H1 (cell line): ENCODE measurements around the gene PROX2. TPM values are rescaled to one million over a fixed set of nuclear protein-coding genes. Genes with fewer than 3 reads are reported as not detected.

Experiments used
- BCL11A ChIP-seq, 2 experiments: IDR thresholded peaks; one replicate each; pipeline ENCODE4 v1.6.1; 2011; ENCODE audit warnings: low read depth in 2 of 2, low read length in 2 of 2, mild to moderate bottlenecking in 2 of 2
- CBX5 ChIP-seq: fragments of 300-800, 300-1000 bp; sonication (generic); IDR thresholded peaks from 2 replicates; pipeline ENCODE4 v1.7.1; 2016; ENCODE audit warnings: antibody characterized with exemption, low read length, low read depth
- CEBPB ChIP-seq: IDR thresholded peaks from 2 replicates; pipeline ENCODE4 v1.6.1; 2012; ENCODE audit warnings: low read depth, low read length
- CHD1 ChIP-seq: IDR thresholded peaks from 2 replicates; pipeline ENCODE4 v1.6.1; 2012; ENCODE audit warnings: low read depth, low read length, improper control_type of control experiment
- GTF2F1 ChIP-seq: IDR thresholded peaks from 2 replicates; pipeline ENCODE4 v1.6.1; 2012; ENCODE audit warnings: low read depth, low read length, improper control_type of control experiment, borderline replicate concordance
- KDM4A ChIP-seq: IDR thresholded peaks from one replicate; pipeline ENCODE4 v1.7.1; 2012; ENCODE audit warnings: low read depth, mild to moderate bottlenecking, moderate library complexity, low read length, inconsistent platforms; ENCODE audit not compliant: severe bottlenecking
- KDM5A ChIP-seq: fragments of 200-600 bp; IDR thresholded peaks from 2 replicates; pipeline ENCODE4 v1.7.1; 2012; ENCODE audit warnings: mild to moderate bottlenecking, low read length, inconsistent platforms, mixed read lengths
- RBBP5 ChIP-seq: IDR thresholded peaks from 2 replicates; pipeline ENCODE4 v1.7.1; 2012; ENCODE audit warnings: low read depth, mild to moderate bottlenecking, inconsistent platforms, low read length, moderate library complexity, borderline replicate concordance
- SIN3A ChIP-seq, 2 experiments: IDR thresholded peaks in 1 of 2; conservative IDR thresholded peaks in 1 of 2; 2 replicates each; pipeline ENCODE4 v1.6.1; 2011 to 2012; ENCODE audit warnings: low read length in 2 of 2, improper control_type of control experiment in 1 of 2, low read depth in 1 of 2, mild to moderate bottlenecking in 1 of 2
- ZNF274 ChIP-seq: IDR thresholded peaks from 2 replicates; pipeline ENCODE4 v1.7.0; 2012; ENCODE audit warnings: low read length, borderline replicate concordance; ENCODE audit errors: extremely low read depth
- polyA plus RNA-seq, 7 experiments: library from polyadenylated mRNA; depleted of rRNA in 3 of 7; stranded (reverse) in 5 of 7; unstranded in 2 of 7; fragments of >200 nt in 5 of 7; fragments of 200-250 nt in 2 of 7; gene quantifications; 1 replicate in 5 of 7; 2 replicates in 1 of 7; 4 replicates in 1 of 7; pipeline versions ENCODE4 v1.2.1 to v1.2.3, GENCODE V29; 2011 to 2013; ENCODE audit warnings: missing spikeins in 2 of 7, mixed read lengths in 2 of 7
- total RNA-seq: library from RNA; stranded (reverse); fragmentation: NEBNext Ultra II Directional; extraction: Animal tissue kit (Norgen Biotek cat#: 25700); gene quantifications from 2 replicates; pipeline ENCODE4 v1.2.1, GENCODE V29; 2021
- TF ChIP-seq, protein P1 (sequence below): IDR thresholded peaks from 2 replicates; pipeline ENCODE4 v1.6.1; 2012; ENCODE audit warnings: inconsistent platforms
- TF ChIP-seq, protein P2 (sequence below), 3 experiments: IDR thresholded peaks; 1 replicate in 2 of 3; 2 replicates in 1 of 3; pipeline versions ENCODE4 v1.5.1 to v1.6.1; 2011; ENCODE audit warnings: low read length in 3 of 3, mild to moderate bottlenecking in 3 of 3, inconsistent platforms in 2 of 3, low read depth in 1 of 3, moderate library complexity in 1 of 3; ENCODE audit not compliant: insufficient read depth in 1 of 3; ENCODE audit errors: control extremely low read depth in 1 of 3

PROX2 gene
- total and polyA plus RNA-seq, 2 of the 8 experiments (the other 6 are each of a cell fraction or from before 2014, with no cell fraction given): 0.03 TPM; not detected in 1

DNA sequence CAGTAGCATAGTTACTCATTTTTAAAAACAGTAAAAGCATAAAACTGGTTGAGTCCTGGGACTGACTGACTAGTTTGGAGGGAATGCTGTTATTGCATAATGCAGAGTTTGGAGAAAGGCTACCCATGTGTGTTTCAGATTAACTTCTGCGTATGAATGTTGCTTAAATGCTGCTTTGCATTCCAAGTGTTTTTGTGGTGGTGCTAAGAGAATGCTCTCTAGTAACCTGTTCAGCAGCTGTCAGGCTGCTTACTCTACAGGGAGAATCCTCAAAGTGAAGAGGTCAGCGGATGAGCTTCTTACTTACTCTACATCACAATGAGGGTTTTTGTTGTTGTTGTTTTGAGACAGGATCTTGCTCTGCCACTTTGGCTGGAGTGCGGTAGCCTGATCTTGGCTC lies 10.1 kb upstream of the PROX2 start (continued):
- TF ChIP-seq SIN3A (conservative IDR thresholded peaks at IDR 0.05 in 1 of 2, IDR thresholded peaks at IDR 0.05 in 1 of 2; ENCODE audit: low read depth in 1 of 2, low read length in 2 of 2) (peak; percentile 75 to 91; a peak in 2 of 4 replicates), GTF2F1 (no peak), CHD1 (no peak), CBX5 (no peak), BCL11A (IDR thresholded peaks at IDR 0.05; ENCODE audit: low read depth in 2 of 2, low read length in 2 of 2) (no peak), ZNF274 (no peak), RBBP5 (no peak), KDM4A (no peak), KDM5A (no peak), CEBPB (peak; percentile 82)
- TF ChIP-seq, protein P1, sequence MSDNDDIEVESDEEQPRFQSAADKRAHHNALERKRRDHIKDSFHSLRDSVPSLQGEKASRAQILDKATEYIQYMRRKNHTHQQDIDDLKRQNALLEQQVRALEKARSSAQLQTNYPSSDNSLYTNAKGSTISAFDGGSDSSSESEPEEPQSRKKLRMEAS: no peak
- TF ChIP-seq, protein P2, sequence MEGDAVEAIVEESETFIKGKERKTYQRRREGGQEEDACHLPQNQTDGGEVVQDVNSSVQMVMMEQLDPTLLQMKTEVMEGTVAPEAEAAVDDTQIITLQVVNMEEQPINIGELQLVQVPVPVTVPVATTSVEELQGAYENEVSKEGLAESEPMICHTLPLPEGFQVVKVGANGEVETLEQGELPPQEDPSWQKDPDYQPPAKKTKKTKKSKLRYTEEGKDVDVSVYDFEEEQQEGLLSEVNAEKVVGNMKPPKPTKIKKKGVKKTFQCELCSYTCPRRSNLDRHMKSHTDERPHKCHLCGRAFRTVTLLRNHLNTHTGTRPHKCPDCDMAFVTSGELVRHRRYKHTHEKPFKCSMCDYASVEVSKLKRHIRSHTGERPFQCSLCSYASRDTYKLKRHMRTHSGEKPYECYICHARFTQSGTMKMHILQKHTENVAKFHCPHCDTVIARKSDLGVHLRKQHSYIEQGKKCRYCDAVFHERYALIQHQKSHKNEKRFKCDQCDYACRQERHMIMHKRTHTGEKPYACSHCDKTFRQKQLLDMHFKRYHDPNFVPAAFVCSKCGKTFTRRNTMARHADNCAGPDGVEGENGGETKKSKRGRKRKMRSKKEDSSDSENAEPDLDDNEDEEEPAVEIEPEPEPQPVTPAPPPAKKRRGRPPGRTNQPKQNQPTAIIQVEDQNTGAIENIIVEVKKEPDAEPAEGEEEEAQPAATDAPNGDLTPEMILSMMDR (IDR thresholded peaks at IDR 0.05; ENCODE audit: control extremely low read depth in 1 of 3, insufficient read depth in 1 of 3, low read depth in 1 of 3, low read length in 3 of 3): no peak
